ENCODE results near the gene UST.
"Not testable (repeated sequence)": the region's sequence is repeated elsewhere in the genome, so short reads cannot be mapped to it uniquely, and the experiment has no call there.

UST gene

DNA sequence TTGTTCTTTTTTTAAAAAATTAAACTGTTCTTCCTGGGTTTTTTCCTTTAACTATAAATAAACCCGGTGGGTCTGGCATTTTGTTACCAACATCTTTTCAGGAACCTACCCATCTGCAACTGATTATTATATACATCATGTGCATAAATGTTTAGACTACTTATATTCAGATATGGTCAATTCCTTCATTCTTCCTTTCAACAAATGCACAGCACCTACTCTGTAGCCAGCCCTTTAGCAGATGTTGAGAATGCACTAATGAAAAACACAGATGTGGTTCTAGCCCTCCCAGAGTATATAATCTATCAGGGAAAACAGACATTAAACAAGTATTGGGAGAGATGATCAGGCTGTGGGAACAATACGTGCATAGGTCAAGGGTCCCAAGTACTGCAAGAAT, 237.1 kb downstream of the UST start:
- no peak for DNase-seq

DNA sequence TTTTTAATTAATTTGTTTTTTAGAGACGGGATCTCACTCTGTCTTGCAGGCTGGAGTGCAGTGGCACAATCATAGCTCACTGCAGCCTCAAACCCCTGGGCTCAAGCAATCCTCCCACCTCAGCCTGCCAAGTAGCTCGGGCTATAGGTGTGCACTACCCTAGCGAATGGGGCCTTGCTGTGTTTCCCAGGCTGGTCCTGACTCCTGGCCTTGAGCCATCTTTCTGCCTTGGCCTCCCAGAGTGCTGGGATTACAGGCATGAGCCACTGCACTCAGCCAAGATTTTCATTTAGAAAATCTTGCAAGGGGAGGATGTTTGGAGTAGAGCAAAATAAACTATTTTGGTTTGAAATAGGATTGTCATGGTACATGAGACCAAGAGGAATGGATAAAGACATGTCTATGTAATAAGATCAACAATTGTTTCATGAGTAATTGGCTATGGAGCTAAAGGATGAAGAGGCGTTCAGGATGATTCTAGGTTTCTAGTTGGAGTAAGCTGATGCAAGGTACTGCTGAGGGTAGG, 237.8 kb downstream of the UST start:
- no peak for DNase-seq

DNA sequence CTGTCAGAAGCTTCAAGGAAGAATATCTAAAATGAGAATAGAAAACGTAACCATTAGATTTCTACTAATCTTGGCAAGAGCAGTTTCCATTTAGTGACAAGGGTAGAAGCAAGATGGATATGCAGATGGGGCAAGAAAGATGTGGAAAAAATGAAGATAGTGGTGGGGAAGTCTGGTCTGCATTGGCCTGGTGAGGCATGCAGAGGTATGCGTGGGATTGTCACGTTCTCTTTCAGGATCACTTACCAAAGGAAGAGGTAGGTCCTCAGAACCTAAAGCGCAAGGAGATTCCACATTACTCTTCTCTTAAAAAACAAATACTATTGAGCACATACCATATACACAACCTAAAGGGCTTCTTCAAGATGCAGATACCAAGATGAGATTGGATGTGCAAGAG, 238.7 kb downstream of the UST start:
- DNase-seq = no peak

DNA sequence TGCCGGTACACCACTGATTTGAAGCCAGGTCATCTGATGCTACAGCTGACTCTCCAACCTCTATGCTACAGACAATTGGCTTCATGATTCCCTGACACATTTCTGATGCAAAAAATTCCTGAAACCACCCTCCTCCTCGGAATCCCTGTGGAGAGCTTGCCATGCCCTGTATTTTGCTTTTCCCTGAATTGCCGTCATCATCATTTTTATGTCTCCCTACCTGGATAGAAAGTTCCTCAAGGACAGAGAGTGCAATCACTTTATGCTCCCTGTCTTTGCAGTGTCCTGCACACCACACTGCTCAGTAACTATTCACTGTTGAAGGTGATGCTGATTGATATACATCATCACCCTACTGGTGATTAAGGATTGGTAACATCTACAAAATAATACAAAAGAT, 239.8 kb downstream of the UST start:
- no peak for DNase-seq

DNA sequence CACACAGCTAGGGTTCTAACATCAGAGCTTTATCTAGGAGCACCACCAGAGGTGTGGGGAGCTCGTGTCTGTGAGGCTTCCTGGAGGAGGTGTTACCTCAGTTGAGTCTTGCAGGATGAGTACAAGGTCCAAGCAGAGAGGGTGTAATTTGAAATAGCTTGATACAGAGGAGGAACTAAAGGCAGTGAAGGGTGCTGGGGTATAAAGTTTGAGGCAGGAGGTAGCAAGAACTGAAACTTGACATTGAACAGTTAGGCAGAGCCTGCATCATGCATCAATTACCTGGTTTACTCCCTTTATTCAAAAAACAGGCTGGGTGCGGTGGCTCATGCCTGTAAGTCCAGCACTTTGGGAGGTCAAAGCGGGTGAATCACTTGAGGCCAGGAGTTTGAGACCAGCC, 241.2 kb downstream of the UST start:
- DNase-seq = no peak

DNA sequence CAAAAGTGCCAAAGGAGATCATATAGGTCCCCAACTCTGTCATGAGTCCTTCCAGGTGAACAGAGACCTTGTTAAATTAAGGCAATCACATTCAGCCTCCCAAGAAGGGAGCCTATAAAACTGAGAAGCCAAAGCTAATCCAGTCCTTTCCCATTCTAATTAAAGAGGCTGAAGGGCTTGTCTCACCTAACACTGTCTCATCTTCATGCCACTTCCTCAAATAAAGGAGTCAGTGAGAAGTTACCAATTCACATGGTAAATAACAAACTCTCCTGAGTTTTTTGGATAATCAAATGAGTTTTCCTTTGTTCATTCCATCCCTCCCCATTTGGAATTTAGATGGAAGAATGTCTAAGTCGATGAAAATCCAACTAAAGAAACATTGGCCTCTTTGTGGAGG, 242.8 kb downstream of the UST start:
- DNase-seq = no peak

DNA sequence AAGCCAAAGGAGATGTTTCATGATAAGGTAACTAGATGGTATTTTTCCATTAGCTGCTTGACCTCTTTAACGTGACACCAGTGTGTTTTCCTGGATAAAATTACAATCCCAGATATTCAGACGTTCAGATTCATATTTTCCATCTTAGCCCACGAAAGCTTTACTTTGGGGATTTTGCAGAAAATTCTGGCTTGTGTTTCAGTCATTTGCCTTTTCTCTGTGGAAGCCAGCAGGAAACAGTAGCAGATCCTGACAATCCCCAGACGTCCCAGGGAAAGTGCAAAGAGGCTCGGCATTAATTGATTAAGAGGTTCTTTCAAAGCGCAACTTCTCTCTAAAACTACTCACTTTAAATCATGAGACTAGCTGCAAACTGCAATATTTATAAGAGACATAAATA, 243.6 kb downstream of the UST start:
- DNase-seq = no peak

DNA sequence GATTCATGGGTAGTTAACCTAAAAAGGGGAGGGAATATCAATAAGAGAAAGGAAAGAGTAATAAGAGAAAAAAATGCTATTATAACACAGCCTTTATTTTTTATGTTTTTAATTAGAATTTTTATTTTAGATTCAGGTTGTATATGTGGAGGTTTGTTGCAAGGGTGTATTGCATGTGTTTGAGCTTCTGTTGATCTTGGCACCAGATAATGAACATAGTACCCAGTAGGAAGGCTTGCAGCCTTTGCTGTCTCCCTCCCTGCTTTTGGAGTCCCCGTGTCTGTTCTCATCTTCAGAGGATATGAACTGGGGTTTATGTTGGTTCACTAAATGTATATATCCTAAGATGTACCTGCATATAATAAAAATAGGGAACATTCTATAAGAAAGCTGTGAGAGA, 250.0 kb downstream of the UST start:
- DNase-seq = no peak

DNA sequence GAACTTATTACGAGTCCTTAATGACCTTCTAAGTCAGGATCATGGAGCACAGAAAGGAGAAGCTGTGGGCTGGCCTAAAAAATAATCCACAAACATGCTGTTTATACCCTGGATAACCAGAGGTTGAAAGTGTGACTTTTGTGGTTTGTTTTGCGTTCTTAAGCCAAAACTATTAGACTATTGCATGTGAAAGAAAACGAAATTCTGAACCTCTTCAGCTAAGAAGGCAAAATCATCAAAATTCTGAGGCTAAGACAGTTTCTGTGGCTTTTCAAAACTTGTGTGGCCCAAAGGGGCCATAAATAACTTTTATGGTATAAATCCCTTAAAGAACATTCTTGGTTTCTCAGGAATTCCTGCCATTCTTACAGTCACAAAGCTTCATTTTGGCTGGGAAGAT, 251.0 kb downstream of the UST start:
- DNase-seq = no peak

DNA sequence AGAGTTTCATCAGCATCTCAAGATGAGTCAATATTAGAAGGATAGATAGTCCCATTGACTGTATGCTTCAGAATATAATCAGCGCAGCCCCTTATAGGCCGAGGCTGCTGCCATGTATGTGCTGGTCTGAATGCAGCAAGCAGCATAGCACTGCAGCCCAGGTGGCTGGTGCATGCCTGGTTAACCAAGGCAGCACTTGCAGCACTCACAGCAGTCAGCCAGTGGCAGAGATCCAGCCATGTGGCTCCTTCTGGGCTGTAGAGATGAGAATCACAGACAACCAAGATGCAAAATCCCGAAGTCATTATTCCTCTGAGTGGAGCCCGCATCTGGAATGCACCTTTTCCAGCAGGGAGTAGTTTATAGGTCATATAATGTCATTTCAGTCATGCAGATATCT, 251.9 kb downstream of the UST start:
- DNase-seq = no peak

DNA sequence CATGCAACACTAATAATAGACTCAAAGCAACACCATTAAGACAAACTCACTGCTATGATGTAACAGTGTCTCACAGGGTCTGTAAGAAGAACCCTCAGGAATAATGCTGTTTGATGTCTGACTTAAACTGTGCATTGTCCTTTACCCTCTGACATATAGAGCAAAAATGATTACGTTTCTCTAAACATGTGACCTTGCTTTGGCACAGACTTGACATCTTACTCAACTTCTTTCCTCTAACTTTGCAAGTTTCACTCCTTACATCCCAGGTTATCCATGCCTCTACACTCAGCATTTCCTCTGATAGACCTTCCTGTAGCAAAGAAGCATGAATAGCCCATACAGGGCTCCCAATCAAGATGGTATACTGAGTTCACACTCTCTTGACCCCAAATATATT, 252.7 kb downstream of the UST start:
- DNase-seq = no peak

DNA sequence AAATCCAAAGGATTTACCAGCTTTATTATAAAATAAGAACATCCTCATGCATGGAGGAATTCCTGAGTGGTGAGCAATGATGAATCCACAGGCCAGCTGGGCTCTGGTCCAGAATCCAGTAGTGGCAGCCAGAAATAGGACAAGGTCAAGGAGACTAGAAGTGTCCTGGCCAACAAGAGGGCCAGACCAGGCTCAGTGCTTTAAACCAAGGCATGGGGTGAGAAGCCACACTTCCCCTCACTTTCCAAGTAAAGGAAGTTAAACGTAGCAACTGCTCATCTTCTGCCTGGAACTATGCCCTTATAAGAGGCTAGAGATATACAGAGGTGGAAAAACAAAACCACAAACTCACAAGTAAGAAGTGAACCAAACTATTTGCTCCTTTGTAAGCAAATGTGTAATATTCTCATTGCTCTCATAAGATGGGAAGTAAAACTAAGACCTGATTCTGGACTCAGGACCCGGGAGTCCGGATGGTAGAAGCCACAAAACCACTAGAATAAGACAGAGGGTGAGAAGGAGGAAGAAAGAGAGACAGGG, 253.2 kb downstream of the UST start:
- no peak for DNase-seq

DNA sequence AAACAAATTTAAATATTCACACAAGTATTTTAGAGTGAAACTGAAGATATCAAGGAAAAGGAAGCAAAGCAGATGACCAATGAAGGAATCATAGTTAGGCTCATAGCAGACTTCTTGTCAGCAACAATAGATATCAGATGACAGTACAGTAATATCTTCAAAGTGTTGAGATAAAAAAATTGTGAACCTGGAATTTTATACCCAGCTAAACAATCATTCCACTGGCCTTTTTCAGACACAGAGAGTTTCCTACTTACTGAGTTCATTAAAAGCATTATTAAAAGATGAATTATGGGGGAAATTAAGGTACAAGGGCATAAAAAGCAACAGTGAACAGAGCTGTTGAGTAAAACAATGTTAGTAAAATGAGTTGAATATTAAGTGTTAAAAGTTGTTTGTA, 254.6 kb downstream of the UST start:
- no peak for DNase-seq

DNA sequence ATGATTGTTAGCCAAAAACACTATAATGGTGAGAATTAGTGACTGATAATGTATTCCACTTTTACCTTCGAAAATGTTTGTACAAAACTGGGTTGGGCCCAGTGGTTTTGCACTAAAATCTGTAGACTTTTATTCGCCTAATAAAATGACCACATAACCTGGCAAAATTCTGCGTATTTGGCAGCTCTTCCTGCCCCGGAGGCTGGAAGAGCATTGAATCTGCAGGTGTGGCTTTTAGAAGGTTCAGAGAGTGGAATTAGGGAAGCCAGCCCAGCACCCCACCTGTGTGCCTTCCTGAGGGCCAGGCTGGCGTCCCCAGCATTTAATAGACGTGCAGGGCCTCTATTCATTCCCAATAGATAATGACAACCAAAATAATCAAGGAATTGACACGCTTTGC, 256.7 kb downstream of the UST start:
- no peak for DNase-seq

DNA sequence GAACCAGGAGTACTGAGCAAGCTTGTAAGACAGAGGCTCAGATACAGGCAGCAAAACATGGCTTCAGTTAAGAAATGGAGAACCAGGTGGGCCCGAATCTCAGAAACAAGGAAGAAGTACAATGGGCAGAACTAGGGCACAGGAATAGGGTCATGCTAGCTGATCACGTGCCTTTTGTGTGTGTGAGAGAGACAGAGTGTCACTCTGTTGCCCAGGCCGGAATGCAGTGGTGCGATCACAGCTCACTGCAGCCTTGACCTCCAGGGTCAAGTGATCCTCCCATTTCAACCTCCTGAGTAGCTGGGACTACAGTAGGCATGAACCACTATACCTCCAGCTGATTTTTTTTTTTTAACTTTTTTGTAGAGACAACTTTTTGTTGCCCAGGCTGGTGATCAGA, 257.8 kb downstream of the UST start:
- no peak for DNase-seq

DNA sequence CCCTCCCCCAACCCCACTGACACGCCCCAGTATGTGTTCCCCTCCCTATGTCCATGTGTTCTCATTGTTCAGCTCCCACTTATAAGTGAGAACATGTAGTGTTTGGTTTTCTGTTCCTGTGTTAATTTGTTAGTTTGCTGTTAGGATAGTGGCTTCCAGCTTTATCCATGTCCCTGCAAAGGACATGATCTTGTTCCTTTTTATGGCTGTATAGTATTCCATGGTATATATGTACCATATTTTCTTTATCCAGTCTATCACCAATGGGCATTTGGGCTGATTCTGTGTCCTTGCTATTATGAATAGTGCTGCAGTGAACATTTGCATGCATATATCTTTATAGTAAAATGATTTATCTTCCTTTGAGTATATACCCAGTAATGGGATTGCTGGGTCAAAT, 259.4 kb downstream of the UST start:
- not testable (repeated sequence) for DNase-seq

DNA sequence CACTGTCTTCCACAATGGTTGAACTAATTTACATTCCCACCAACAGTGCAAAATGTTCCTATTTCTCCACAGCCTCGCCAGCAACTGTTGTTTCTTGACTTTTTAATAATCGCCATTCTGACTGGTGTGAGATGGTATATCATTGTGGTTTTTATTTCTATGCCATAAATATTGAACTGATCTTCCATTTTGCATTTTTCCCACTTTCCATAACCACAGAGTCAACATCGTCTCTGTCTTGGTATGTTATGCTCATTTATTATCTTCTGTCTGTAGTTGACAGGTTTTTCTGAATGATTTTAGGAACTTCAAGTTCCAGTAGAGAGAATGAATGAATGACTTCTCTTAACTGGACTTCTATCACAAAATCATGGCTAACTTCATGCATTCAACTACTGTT, 259.8 kb downstream of the UST start:
- no peak for DNase-seq

DNA sequence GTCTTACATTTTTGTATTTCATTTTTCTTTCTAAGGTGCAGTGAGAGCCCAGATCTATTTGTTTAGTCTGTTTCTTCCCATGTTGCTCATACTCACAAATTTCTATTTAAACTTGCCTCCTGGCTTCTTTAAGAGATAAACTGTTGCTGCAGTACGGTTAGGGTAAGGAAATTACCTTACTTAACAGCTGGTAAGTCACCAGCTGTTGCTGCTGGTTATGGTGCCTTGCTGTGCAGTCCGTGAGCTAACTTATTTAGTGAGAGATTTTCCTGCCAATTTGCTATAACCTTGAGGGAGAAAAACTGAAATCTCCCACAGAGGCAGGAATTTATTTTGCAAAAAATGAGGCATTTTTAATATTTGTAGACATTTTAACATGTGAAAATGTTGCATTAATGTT, 261.0 kb downstream of the UST start:
- no peak for DNase-seq

DNA sequence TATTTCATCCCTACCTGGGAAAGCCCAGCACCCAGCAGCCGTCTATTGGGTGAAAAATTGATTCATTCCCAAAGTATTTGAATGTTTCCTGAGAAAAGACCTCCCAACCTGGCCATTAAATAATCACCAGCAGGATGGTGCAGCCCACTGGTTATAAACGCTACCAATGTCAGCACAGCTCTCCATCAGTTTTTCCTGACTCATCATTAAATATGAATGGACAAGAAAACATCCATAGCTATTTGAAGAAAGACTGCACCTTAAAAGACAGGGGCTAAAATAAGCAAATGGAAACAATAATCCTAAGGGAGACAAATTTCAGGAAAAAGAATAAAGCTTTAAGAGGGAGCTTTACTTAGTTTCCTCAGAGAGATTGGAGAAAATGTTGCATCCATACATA, 261.9 kb downstream of the UST start:
- no peak for DNase-seq

DNA sequence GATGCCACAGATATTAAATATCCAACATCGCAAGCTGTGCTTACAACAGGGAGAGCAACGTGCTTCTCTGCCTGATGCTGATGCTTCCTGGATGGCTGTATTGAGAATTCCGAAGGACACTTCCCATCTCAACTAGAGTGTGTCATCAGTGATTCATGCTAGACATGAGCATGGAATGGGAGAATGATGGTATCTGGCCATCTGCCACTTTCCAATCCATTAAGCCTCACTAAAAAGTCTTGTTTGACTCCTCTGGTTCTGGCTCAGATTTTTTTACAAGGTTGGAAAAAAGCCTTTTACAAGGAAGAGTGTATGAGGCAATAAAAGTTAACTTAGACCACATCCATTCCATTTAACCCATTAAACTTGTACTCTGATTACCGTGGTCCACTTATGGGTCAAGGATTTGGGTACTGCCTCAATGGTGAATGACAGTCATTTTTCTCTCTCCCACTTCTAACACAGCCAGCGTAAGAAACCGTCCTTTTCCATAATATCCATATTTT, 265.3 kb downstream of the UST start:
- DNase-seq = no peak

DNA sequence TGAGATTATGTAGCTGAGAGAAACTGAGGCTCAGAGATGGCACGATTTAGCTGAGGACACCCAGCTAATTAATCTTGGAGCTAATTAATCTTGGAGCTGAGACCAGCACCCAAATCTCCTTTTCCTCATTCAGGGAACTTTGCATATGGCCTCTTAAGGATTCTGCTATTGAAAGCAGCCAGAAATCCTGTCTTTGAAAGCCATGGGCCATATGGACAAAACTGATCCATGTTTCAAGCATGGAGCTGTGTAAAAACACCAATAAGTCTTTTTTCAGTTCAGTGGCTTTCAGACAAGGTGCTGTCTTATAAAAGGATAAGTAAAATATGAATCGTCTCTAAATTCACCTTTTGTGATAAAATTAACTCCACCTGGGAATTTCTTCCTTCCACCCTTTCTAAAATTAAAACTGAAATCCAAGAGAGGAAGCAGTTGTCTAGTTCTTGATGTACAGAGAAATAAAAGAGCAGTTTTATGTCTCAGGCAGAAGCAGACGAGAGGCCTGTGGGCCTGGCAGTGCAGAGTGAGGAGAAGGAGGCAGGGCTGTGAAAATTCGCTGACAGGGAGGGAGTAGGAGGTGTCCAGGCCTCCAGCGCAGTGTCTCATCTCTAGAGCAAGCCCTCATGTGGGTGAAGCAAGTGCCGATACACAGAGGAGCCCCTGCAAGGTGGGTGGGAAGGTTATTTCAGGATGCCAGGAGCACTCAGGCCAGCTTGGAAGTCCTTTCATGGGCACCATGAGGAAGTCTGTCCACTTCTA, 266.9 kb downstream of the UST start:
- DNase-seq = no peak

DNA sequence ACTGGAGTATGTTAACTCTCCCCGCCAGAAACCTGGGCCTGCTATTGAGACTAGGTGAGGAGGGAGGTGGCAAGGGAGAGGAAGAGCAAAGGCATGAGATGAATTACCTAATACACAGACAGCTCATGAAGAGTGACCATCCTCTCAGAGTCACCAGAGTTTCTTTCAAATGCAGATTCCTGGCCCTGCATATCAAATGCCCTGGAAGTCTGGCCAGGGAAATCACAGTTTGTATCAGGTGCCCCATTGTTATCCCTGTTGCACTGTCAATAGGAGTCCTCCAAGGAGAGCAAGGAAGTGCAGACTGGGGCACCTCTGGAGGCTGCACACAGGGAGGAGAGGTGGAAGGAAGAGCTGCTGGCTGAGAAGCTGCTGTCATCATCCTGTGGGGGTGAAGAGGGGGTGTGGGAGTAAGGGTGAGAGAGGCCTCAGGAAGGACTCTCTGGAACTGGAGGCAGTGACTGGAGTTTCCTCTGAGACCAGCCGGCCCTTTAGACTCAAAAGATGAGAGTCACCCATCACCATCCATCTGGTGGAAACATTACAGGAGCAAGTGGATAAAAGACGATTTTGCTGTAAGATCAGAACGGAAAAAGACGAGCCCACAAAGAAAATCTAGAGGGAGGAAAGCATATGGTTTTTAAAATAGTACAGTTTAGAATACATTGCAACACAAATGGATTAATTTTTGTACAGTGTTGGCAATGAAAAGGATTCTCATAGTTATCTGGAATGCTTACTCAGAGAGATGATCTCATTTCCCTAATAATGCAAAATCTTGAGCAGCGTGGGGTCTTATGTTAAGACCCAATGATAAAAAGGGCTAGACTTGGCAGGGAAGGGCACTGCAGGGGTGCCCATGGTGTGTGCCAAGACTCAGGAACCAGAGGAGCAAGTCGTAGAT, 268.1 kb downstream of the UST start:
- no peak for DNase-seq

Measured in activated gamma-delta T cell (primary cell).